PC-3 (cell line): Measurements from ENCODE around the gene ST6GALNAC5.

Source experiments
- CTCF ChIP-seq: fragments of 300-600 bp; sonication (generic); conservative IDR thresholded peaks from 2 replicates; pipeline ENCODE4 v1.5.1; 2017; ENCODE audit warnings: antibody characterized with exemption, low read depth, mild to moderate bottlenecking, low read length
- EZH2 ChIP-seq: fragments of 300-600 bp; sonication (generic); IDR thresholded peaks from one replicate; pipeline ENCODE4 v1.6.1; 2017; ENCODE audit warnings: antibody characterized with exemption, mild to moderate bottlenecking, low read length; ENCODE audit not compliant: unreplicated experiment
- EZH2phosphoT487 ChIP-seq: fragments of 300-600 bp; sonication (generic); IDR thresholded peaks from 2 replicates; pipeline ENCODE4 v1.6.1; 2018; ENCODE audit warnings: mild to moderate bottlenecking, antibody characterized with exemption, low read length, borderline replicate concordance

- no peak for TF ChIP-seq CTCF
- TF ChIP-seq EZH2, result no peak
- no peak for TF ChIP-seq EZH2phosphoT487
Measured at GRCh38 chr1:76961820-76962207, 94.5 kb downstream of the ST6GALNAC5 start.
